K562 (cell line): ENCODE results near the gene KAT5. TPM values are rescaled to one million over a fixed set of nuclear protein-coding genes. Genes with fewer than 3 reads are reported as not detected.

Experiments
- ATAC-seq: fragments of 200-7000 bp; cut with Tn5 transposase; 3 replicates; pipeline ENCODE4 v1.9.1; 2020; ENCODE audit warnings: moderate library complexity
- BruUV-seq: library from RNA; stranded (reverse); fragments of 400-500 nt; replicated peaks from 2 replicates; lab custom pipeline; 2021; lab: Mats Ljungman, UMichigan
- CTCF ChIA-PET: fragments of 300-600 bp; formaldehyde crosslinking; extraction: SDS; loops from one replicate; lab custom pipeline; 2021; ENCODE audit warnings: low intra/inter-chr PET ratio; lab: Yijun Ruan, JAX
- POLR2A ChIA-PET: fragments of 300-600, 350-650 bp; sonication (Branson Sonifier 250); formaldehyde crosslinking; extraction: SDS; loops from one replicate; lab custom pipeline; 2021; ENCODE audit warnings: antibody characterized with exemption, inconsistent platforms; lab: Yijun Ruan, JAX
- DNase-seq, 4 experiments: peaks; one replicate each; pipeline versions ENCODE4 v3.0.0 to v3.0.0-alpha.2; 2011 to 2018; ENCODE audit warnings: low spot score in 3 of 4, mixed read lengths in 3 of 4; ENCODE audit errors: extremely low read depth in 1 of 4
- FAIRE-seq: peaks from 2 replicates; lab custom pipeline; 2011; peaks lifted over from hg19 to GRCh38; lab: Jason Lieb, UNC
- H2AFZ ChIP-seq: 2 replicates; pipeline ENCODE4 v1.6.0; 2011; ENCODE audit warnings: low read depth, low read length, control low read depth, inconsistent platforms
- H3K27ac ChIP-seq: fragments of 200-600 bp; 3 replicates; pipeline ENCODE4 v1.8.0; 2011; ENCODE audit warnings: low read depth, mild to moderate bottlenecking, control low read depth, inconsistent platforms, low read length, moderate library complexity, mixed read lengths; ENCODE audit errors: extremely low read depth
- H3K27me3 ChIP-seq, 2 experiments: fragments of 300-600 bp in 1 of 2; 2 replicates in 1 of 2; 3 replicates in 1 of 2; pipeline versions ENCODE4 v1.6.0 to v1.8.0; 2011; ENCODE audit warnings: inconsistent platforms in 2 of 2, low read length in 2 of 2, mild to moderate bottlenecking in 1 of 2, mixed read lengths in 1 of 2, moderate library complexity in 1 of 2; ENCODE audit not compliant: control insufficient read depth in 2 of 2, insufficient read depth in 2 of 2
- H3K36me3 ChIP-seq: fragments of 300-600 bp; 3 replicates; pipeline ENCODE4 v1.8.0; 2011; ENCODE audit warnings: mild to moderate bottlenecking, low read length, inconsistent platforms; ENCODE audit not compliant: control insufficient read depth, insufficient read depth
- H3K4me1 ChIP-seq, 2 experiments: fragments of 200-600 bp in 1 of 2; replicated peaks in 1 of 2; 2 replicates in 1 of 2; 3 replicates in 1 of 2; pipeline versions ENCODE4 v1.5.1 to v1.8.0; 2011; ENCODE audit warnings: inconsistent platforms in 2 of 2, low read length in 2 of 2, mild to moderate bottlenecking in 1 of 2, mixed read lengths in 1 of 2, moderate library complexity in 1 of 2; ENCODE audit not compliant: control insufficient read depth in 2 of 2, insufficient read depth in 2 of 2
- H3K4me2 ChIP-seq: 2 replicates; pipeline ENCODE4 v1.6.1; 2011; ENCODE audit warnings: low read length, control low read depth, inconsistent platforms, mixed read lengths; ENCODE audit not compliant: insufficient read depth
- H3K4me3 ChIP-seq: fragments of 200-600 bp; sonication (generic), shearing (Covaris generic); 2 replicates; pipeline ENCODE4 v1.5.1; 2016; ENCODE audit warnings: control low read depth, inconsistent platforms
- H3K79me2 ChIP-seq: fragments of 200-600 bp; 3 replicates; pipeline ENCODE4 v1.8.0; 2011; ENCODE audit warnings: low read length, inconsistent platforms; ENCODE audit not compliant: control insufficient read depth, insufficient read depth
- H3K9ac ChIP-seq, 2 experiments: 2 replicates each; pipeline versions ENCODE4 v1.6.0 to v1.6.1; 2011; ENCODE audit warnings: low read depth in 2 of 2, low read length in 2 of 2, control low read depth in 1 of 2, inconsistent platforms in 1 of 2, mild to moderate bottlenecking in 1 of 2, mixed read lengths in 1 of 2; ENCODE audit not compliant: insufficient read depth in 1 of 2
- H3K9me1 ChIP-seq: one replicate; pipeline ENCODE4 v1.6.0; 2011; ENCODE audit warnings: inconsistent platforms, mild to moderate bottlenecking, low read length, moderate library complexity; ENCODE audit not compliant: control insufficient read depth, insufficient read depth
- H3K9me3 ChIP-seq: replicated peaks from 2 replicates; pipeline ENCODE4 v1.5.1; 2011; ENCODE audit warnings: low read depth, low read length, inconsistent platforms; ENCODE audit not compliant: control insufficient read depth, insufficient read depth
- H4K20me1 ChIP-seq: replicated peaks from 2 replicates; pipeline ENCODE4 v1.6.1; 2011; ENCODE audit warnings: low read length, inconsistent platforms, mixed read lengths; ENCODE audit not compliant: control insufficient read depth, insufficient read depth
- ATF7 ChIP-seq: fragments of 450-650 bp; IDR thresholded peaks from 2 replicates; pipeline ENCODE4 v1.7.1; 2014; ENCODE audit warnings: mild to moderate bottlenecking, moderate library complexity
- C11orf30 ChIP-seq: fragments of 450-650 bp; IDR thresholded peaks from 2 replicates; pipeline ENCODE4 v1.6.1; 2016; ENCODE audit warnings: low read depth, mild to moderate bottlenecking
- DMBX1 ChIP-seq: fragments of 250-450 bp; sonication (Bioruptor Pico); IDR thresholded peaks from 2 replicates; pipeline ENCODE4 v1.8.0; 2022; ENCODE audit warnings: inconsistent platforms, mild to moderate bottlenecking, moderate library complexity, borderline replicate concordance
- GABPB2 ChIP-seq: fragments of 250-450 bp; sonication (Bioruptor Pico); conservative IDR thresholded peaks from 2 replicates; pipeline ENCODE4 v1.5.1; 2021; ENCODE audit warnings: mild to moderate bottlenecking
- HMGN3 ChIP-seq: IDR thresholded peaks from 2 replicates; pipeline ENCODE4 v1.6.1; 2011; ENCODE audit warnings: borderline replicate concordance, low read depth, mild to moderate bottlenecking, mixed read lengths, low read length; ENCODE audit not compliant: insufficient read length; ENCODE audit errors: extremely low read depth
- MEIS2 ChIP-seq: fragments of 450-650 bp; IDR thresholded peaks from 2 replicates; pipeline ENCODE4 v1.6.1; 2014; ENCODE audit warnings: mild to moderate bottlenecking; ENCODE audit not compliant: partially characterized antibody
- ZBTB5 ChIP-seq: fragments of 450-650 bp; IDR thresholded peaks from 2 replicates; pipeline ENCODE4 v1.6.1; 2017; ENCODE audit warnings: antibody characterized with exemption
- ZNF316 ChIP-seq: fragments of 450-650 bp; IDR thresholded peaks from 2 replicates; pipeline ENCODE4 v1.6.1; 2016
- WGBS: fragments of 100-300 bp; shearing (Covaris generic); methylation state at CpG from one replicate; pipeline ENCODE4 v1.1.6; 2016; ENCODE audit warnings: low coverage, mixed read lengths; ENCODE audit not compliant: insufficient coverage; ENCODE audit errors: missing lambda C conversion rate; 5-methylcytosine and 5-hydroxymethylcytosine counted together
- in situ Hi-C: fragments of 300-500 bp; cut with MboI; formaldehyde crosslinking; loops from 4 replicates; pipeline ENCODE4 v1.15.0; 2018; ENCODE audit warnings: inconsistent platforms, mixed read lengths
- intact Hi-C: fragments of 100-400 bp; cut with micrococcal nuclease; formaldehyde crosslinking; loops from 2 replicates; pipeline ENCODE4 v1.14.2; 2022
- polyA plus RNA-seq, 8 experiments: library from polyadenylated mRNA; depleted of rRNA in 4 of 8; stranded (reverse) in 5 of 8; unstranded in 3 of 8; fragments of >200 nt; fragmentation: Nextera tagmentation in 2 of 8; fragmentation: Illumina TruSeq in 1 of 8; extraction: Ambion mirVana in 2 of 8; extraction: Trizol in 1 of 8; gene quantifications; 2 replicates each; pipeline versions ENCODE4 v1.2.1 to v1.2.3, GENCODE V29; 2011 to 2014; ENCODE audit warnings: inconsistent platforms in 1 of 8, missing spikeins in 1 of 8
- total RNA-seq, 7 experiments: library from RNA; depleted of rRNA in 6 of 7; stranded (reverse); fragments of >200 nt in 6 of 7; fragmentation: Illumina TruSeq in 2 of 7; extraction: Trizol in 2 of 7; gene quantifications; 2 replicates each; pipeline versions ENCODE4 v1.2.1 to v1.2.3, GENCODE V29; 2011 to 2021; ENCODE audit warnings: low replicate concordance in 1 of 7
- TF ChIP-seq, protein P1 (sequence below), 2 experiments: IDR thresholded peaks in 1 of 2; conservative IDR thresholded peaks in 1 of 2; 2 replicates each; pipeline ENCODE4 v1.6.1; 2016; ENCODE audit warnings: low read depth in 2 of 2, mild to moderate bottlenecking in 1 of 2, missing compliant biosample characterization in 1 of 2, missing genetic modification characterization in 1 of 2, moderate library complexity in 1 of 2

The KAT5 gene
- total and polyA plus RNA-seq, 9 of the 15 experiments (the other 6 are each of a cell fraction or from before 2014, with no cell fraction given) = 3.6 to 76.8 (median 52.7) TPM

DNA sequence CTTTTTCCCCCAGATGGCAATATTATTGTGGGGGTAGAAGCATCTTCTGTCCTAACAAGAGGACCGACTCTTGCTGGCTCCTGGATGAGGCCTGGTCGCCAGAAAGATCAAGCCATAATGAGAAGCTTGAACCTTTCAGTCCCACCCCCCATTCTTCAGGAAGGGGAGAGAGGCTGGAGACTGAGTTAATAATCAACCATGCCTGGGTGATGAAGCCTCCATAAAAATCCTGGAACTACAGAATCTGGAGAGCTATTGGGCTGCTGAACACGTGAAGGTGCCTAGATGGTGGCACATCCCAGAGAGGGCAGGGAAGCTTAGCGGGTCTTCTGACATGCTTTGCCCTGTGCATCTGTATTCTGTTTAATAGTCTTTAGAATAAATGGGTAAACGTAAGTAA, 52.4 kb downstream of the KAT5 start:
- H3K79me2 ChIP-seq = no peaks in the 10 kb centered on the region
- peaks cover 0 to 9% of the 10 kb centered on the region in 2 experiments; a peak in 2 of 5 replicates for H3K27me3 ChIP-seq
- no peak overlapping the region for H3K27ac ChIP-seq
- H3K4me1 ChIP-seq = no peaks in the 10 kb centered on the region
- intact Hi-C loops = no loop called here
- FAIRE-seq (no peak), ATAC-seq (no peak), DNase-seq (no peak)
- no peak overlapping the region for H2AFZ ChIP-seq
- TF ChIP-seq GABPB2 (CRISPR knock-in tag) = no peak
- no peak for TF ChIP-seq ATF7
- TF ChIP-seq HMGN3 = no peak
- H3K4me2 ChIP-seq = no peak overlapping the region
- H3K9ac ChIP-seq = no peak overlapping the region
- no peak overlapping the region for H3K4me3 ChIP-seq
- ChIA-PET CTCF (no interaction called here), POLR2A (interaction anchor here (0.9 kb wide), 1 partner anchor 35 kb away, joined by 3 read pairs; no protein-coding TSS in a partner anchor)
- H3K9me3 ChIP-seq = no peaks in the 10 kb centered on the region
- in situ Hi-C loops = no loop called here
- no TSS peak for BruUV-seq
- H3K9me1 ChIP-seq = no peaks in the 10 kb centered on the region
- WGBS = 7% methylated on average over 5 of the region's 5 CpGs
- no peaks in the 10 kb centered on the region for H3K36me3 ChIP-seq
- H4K20me1 ChIP-seq = no peaks in the 10 kb centered on the region

DNA sequence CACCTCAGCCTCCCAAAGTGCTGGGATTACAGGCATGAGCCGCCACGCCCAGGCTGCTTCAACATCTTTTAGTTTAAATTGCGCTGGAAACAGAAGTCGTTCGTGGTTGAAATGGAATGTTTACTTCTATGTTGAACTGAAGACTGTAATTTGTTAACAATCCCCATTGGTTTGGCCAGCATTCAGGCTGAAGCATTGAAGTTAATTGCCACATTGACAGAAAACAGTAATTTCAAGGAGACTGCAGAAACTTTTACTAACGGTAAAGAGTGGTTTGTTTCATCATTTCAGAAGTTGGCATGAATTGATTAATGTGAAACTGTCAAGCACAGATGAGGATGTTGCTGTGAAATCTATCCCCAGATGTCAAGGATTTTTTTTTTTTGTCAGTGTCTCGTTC, 54.5 kb downstream of the KAT5 start:
- no peaks in the 10 kb centered on the region for H3K9me1 ChIP-seq
- no peak for FAIRE-seq

More for the DNA sequence above, 54.5 kb downstream of the KAT5 start:
- H3K27ac ChIP-seq = no peak overlapping the region
- intact Hi-C loops (no loop called here), in situ Hi-C loops (no loop called here)
- ChIA-PET POLR2A (interaction anchor here (1.8 kb wide), 1 partner anchor 9 kb away, joined by 5 read pairs; no protein-coding TSS in a partner anchor), CTCF (no interaction called here)
- WGBS = 7% methylated on average over 7 of the region's 7 CpGs
- H3K36me3 ChIP-seq = no peaks in the 10 kb centered on the region
- ATAC-seq = no peak
- no peaks in the 10 kb centered on the region for H3K4me1 ChIP-seq
- no peak overlapping the region for H3K4me2 ChIP-seq
- no peak overlapping the region for H3K9ac ChIP-seq
- H3K79me2 ChIP-seq = no peaks in the 10 kb centered on the region
- H2AFZ ChIP-seq = no peak overlapping the region
- H4K20me1 ChIP-seq = no peaks in the 10 kb centered on the region
- no peak for TF ChIP-seq ZBTB5
- TF ChIP-seq MEIS2 = peak; percentile 82
- no peak for TF ChIP-seq DMBX1 (CRISPR knock-in tag)
- TF ChIP-seq, protein P1, sequence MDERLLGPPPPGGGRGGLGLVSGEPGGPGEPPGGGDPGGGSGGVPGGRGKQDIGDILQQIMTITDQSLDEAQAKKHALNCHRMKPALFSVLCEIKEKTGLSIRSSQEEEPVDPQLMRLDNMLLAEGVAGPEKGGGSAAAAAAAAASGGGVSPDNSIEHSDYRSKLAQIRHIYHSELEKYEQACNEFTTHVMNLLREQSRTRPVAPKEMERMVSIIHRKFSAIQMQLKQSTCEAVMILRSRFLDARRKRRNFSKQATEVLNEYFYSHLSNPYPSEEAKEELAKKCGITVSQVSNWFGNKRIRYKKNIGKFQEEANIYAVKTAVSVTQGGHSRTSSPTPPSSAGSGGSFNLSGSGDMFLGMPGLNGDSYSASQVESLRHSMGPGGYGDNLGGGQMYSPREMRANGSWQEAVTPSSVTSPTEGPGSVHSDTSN (CRISPR knock-in tag; IDR thresholded peaks at IDR 0.05; ENCODE audit: low read depth) = no peak
- TF ChIP-seq, protein P1 (tag; conservative IDR thresholded peaks at IDR 0.05; ENCODE audit: low read depth) = peak; percentile 45
- TF ChIP-seq C11orf30 = 0 out of 2 replicates have a peak, but pooled peaks have one; percentile 4
- TF ChIP-seq ZNF316 = 0 out of 2 replicates have a peak, but pooled peaks have one; percentile 4
- TF ChIP-seq, all 486 proteins: peak for 4
- BruUV-seq = no TSS peak
- Histone ChIP-seq H3K4me3 (no peak overlapping the region), H3K9me3 (no peaks in the 10 kb centered on the region), H3K27me3 (no peaks in the 10 kb centered on the region; a peak in 2 of 5 replicates)
- no peak for DNase-seq
